OCI-LY1 (cell line): ENCODE data around the gene AGFG1.

Experiments used
- H2AFZ ChIP-seq: fragments of 200-600 bp; sonication (generic), shearing (Covaris generic); 2 replicates; pipeline ENCODE4 v1.6.0; 2014; ENCODE audit warnings: antibody characterized with exemption, mild to moderate bottlenecking, low read length
- H3F3A ChIP-seq: fragments of 200-600 bp; sonication (generic), shearing (Covaris generic); 2 replicates; pipeline ENCODE4 v1.6.0; 2014; ENCODE audit warnings: mild to moderate bottlenecking, antibody characterized with exemption, low read length, moderate library complexity; ENCODE audit not compliant: insufficient read depth
- H3K27ac ChIP-seq: fragments of 200-600 bp; sonication (generic); 2 replicates; pipeline ENCODE4 v1.5.1; 2014; ENCODE audit warnings: low read length, mixed run types, mild to moderate bottlenecking, low read depth; ENCODE audit not compliant: poor library complexity, severe bottlenecking
- H3K27me3 ChIP-seq: fragments of 200-600 bp; sonication (generic); 2 replicates; pipeline ENCODE4 v1.6.0; 2014; ENCODE audit warnings: antibody characterized with exemption, mild to moderate bottlenecking, low read length, moderate library complexity; ENCODE audit not compliant: insufficient read depth
- H3K36me3 ChIP-seq: fragments of 200-600 bp; sonication (generic); 2 replicates; pipeline ENCODE4 v1.6.1; 2014; ENCODE audit warnings: mild to moderate bottlenecking, antibody characterized with exemption, low read length, moderate library complexity, mixed read lengths; ENCODE audit not compliant: insufficient read depth
- H3K4me1 ChIP-seq: fragments of 200-600 bp; sonication (generic); 2 replicates; pipeline ENCODE4 v1.5.1; 2014; ENCODE audit warnings: mild to moderate bottlenecking, low read length, moderate library complexity; ENCODE audit not compliant: insufficient read depth, severe bottlenecking
- H3K4me2 ChIP-seq: fragments of 200-600 bp; sonication (generic), shearing (Covaris generic); 2 replicates; pipeline ENCODE4 v1.6.1; 2014; ENCODE audit warnings: low read length
- H3K4me3 ChIP-seq: fragments of 200-600 bp; sonication (generic); 2 replicates; pipeline ENCODE4 v1.5.1; 2014; ENCODE audit warnings: low read length, low read depth, mild to moderate bottlenecking, mixed read lengths; ENCODE audit not compliant: poor library complexity, severe bottlenecking
- H3K79me2 ChIP-seq: fragments of 200-600 bp; shearing (Covaris generic); 2 replicates; pipeline ENCODE4 v1.6.1; 2016; ENCODE audit warnings: mixed run types, low read length, mixed read lengths; ENCODE audit not compliant: insufficient read depth
- H3K9ac ChIP-seq: fragments of 200-600 bp; sonication (generic), shearing (Covaris generic); 2 replicates; pipeline ENCODE4 v1.6.1; 2014; ENCODE audit warnings: mild to moderate bottlenecking, low read length, mixed read lengths
- H3K9me2 ChIP-seq: fragments of 200-600 bp; sonication (generic), shearing (Covaris generic); 2 replicates; pipeline ENCODE4 v1.6.1; 2014; ENCODE audit warnings: low read depth, mild to moderate bottlenecking, low read length, mixed read lengths
- H3K9me3 ChIP-seq: fragments of 200-600 bp; shearing (Covaris generic); 2 replicates; pipeline ENCODE4 v1.6.1; 2014; ENCODE audit warnings: low read length, mixed read lengths
- H4K20me1 ChIP-seq: fragments of 200-600 bp; sonication (generic), shearing (Covaris generic); 2 replicates; pipeline ENCODE4 v1.6.0; 2016; ENCODE audit warnings: mild to moderate bottlenecking, low read length; ENCODE audit not compliant: insufficient read depth
- CTCF ChIP-seq: fragments of 200-600 bp; sonication (generic), shearing (Covaris generic); IDR thresholded peaks from 2 replicates; pipeline ENCODE4 v1.5.1; 2017; ENCODE audit warnings: mild to moderate bottlenecking, antibody characterized with exemption, low read length, moderate library complexity, mixed read lengths
- EZH2 ChIP-seq: fragments of 200-600 bp; sonication (generic), shearing (Covaris generic); IDR thresholded peaks from 2 replicates; pipeline ENCODE4 v1.8.0; 2017; ENCODE audit warnings: borderline replicate concordance, mixed run types, mild to moderate bottlenecking, antibody characterized with exemption, low read length, moderate library complexity, mixed read lengths

The AGFG1 gene

DNA sequence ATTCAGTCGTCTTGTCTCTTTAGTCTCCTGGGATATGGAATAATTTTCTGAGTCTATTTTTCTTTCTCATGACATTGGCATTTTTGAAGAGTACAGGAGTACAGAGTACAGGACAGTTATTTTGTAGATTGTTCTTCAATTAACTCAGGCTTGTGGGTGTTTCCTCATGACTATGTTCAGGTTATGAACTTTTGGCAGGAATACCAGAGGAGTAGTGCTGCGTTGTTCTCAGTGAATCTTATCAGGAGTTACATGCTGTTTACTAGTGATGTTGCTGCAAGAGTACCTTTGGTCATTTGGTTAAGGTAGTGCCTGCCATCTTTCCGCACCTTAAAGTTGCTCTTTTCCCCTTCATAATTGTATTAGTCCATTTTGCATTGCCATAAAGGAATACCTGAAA lies 41.3 kb upstream of the AGFG1 start:
- no peaks in the 10 kb centered on the region for H3K4me1 ChIP-seq
- peaks cover 9% of the 10 kb centered on the region for H3K9me3 ChIP-seq
- H3K4me3 ChIP-seq: no peak overlapping the region
- H2AFZ ChIP-seq: no peak overlapping the region
- no peak overlapping the region for H3K27ac ChIP-seq
- no peaks in the 10 kb centered on the region for H3K27me3 ChIP-seq
- no peaks in the 10 kb centered on the region for H3K79me2 ChIP-seq
- H4K20me1 ChIP-seq: no peaks in the 10 kb centered on the region
- no peak overlapping the region for H3K9ac ChIP-seq
- H3K9me2 ChIP-seq: no peaks in the 10 kb centered on the region
- H3K36me3 ChIP-seq: no peaks in the 10 kb centered on the region
- no peak for TF ChIP-seq EZH2
- TF ChIP-seq CTCF: no peak
- H3K4me2 ChIP-seq: no peak overlapping the region
- H3F3A ChIP-seq: no peaks in the 10 kb centered on the region

DNA sequence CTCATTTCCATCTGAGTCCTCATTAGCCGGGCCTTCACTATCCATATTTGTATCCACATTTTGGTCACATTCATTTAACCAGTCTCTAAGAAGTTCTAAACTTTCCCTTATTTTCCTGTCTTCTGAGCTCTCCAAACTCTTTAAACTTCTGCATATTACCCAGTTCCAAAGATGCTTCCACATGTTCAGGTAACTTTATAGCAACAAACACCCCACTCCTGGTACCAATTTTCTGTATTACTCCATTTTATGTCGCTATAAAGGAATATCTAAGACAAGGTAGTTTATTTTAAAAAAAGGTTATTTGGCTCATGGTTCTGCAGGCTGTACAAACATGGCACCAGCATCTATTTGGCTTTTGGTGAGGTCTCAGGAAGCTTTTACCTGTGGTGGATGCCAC lies 38.8 kb upstream of the AGFG1 start:
- H3K36me3 ChIP-seq: no peaks in the 10 kb centered on the region

GRCh38 chr2:227436436-227437174 lies 35.4 kb upstream of the AGFG1 start:
- no peak overlapping the region for H2AFZ ChIP-seq
- H3F3A ChIP-seq: no peaks in the 10 kb centered on the region
- TF ChIP-seq CTCF (no peak), EZH2 (no peak)
- no peaks in the 10 kb centered on the region for H3K36me3 ChIP-seq
- H3K79me2 ChIP-seq: no peaks in the 10 kb centered on the region
- no peaks in the 10 kb centered on the region for H4K20me1 ChIP-seq
- H3K9ac ChIP-seq: no peak overlapping the region
- H3K9me3 ChIP-seq: peaks cover 9% of the 10 kb centered on the region
- H3K4me3 ChIP-seq: no peak overlapping the region
- H3K4me1 ChIP-seq: no peaks in the 10 kb centered on the region
- H3K4me2 ChIP-seq: no peak overlapping the region
- no peaks in the 10 kb centered on the region for H3K9me2 ChIP-seq
- H3K27me3 ChIP-seq: no peaks in the 10 kb centered on the region
- H3K27ac ChIP-seq: no peak overlapping the region

More for the DNA sequence above, 38.8 kb upstream of the AGFG1 start:
- Histone ChIP-seq H3K4me2 (no peak overlapping the region), H3K9me3 (peaks cover 9% of the 10 kb centered on the region), H3K4me3 (no peak overlapping the region), H3K27me3 (no peaks in the 10 kb centered on the region), H3K4me1 (no peaks in the 10 kb centered on the region), H3K9me2 (no peaks in the 10 kb centered on the region), H3K79me2 (no peaks in the 10 kb centered on the region), H2AFZ (no peak overlapping the region), H3K27ac (no peak overlapping the region), H3F3A (no peaks in the 10 kb centered on the region), H3K9ac (no peak overlapping the region), H4K20me1 (no peaks in the 10 kb centered on the region)
- no peak for TF ChIP-seq EZH2
- TF ChIP-seq CTCF: no peak
